GM18498 (cell line): ENCODE measurements around the gene FSTL3.
"Not testable (repeated sequence)": the region's sequence is repeated elsewhere in the genome, so short reads cannot be mapped to it uniquely, and the experiment has no call there.

ENCODE experiments used
- ATAC-seq: cut with Tn5 transposase; IDR thresholded peaks from one replicate; pipeline ENCODE4 v1.9.1; 2021; ENCODE audit warnings: mild to moderate bottlenecking, moderate library complexity; ENCODE audit not compliant: unreplicated experiment

The FSTL3 gene

DNA sequence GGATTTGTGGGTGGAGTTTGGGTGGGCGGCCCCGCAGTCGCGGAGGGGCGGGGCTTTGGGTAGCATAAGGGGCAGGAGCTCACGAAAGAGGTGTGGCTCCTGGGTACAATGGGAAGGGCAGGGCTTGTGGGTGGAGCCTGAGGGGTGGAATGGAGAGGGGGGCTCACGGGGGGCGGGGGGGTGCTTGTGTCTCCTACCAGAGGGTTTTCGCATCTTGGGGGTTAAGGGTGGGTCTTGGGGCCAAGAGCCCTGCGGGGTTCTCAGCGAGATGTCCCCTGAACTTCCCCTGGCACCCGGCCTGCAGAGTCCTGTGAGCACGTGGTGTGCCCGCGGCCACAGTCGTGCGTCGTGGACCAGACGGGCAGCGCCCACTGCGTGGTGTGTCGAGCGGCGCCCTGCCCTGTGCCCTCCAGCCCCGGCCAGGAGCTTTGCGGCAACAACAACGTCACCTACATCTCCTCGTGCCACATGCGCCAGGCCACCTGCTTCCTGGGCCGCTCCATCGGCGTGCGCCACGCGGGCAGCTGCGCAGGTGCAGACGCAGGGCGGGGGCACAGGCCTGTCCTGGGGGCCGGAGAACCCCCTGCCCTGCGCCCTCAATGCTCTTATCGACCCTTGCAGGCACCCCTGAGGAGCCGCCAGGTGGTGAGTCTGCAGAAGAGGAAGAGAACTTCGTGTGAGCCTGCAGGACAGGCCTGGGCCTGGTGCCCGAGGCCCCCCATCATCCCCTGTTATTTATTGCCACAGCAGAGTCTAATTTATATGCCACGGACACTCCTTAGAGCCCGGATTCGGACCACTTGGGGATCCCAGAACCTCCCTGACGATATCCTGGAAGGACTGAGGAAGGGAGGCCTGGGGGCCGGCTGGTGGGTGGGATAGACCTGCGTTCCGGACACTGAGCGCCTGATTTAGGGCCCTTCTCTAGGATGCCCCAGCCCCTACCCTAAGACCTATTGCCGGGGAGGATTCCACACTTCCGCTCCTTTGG is 5.1 kb downstream of the FSTL3 start:
- no peak for ATAC-seq

DNA sequence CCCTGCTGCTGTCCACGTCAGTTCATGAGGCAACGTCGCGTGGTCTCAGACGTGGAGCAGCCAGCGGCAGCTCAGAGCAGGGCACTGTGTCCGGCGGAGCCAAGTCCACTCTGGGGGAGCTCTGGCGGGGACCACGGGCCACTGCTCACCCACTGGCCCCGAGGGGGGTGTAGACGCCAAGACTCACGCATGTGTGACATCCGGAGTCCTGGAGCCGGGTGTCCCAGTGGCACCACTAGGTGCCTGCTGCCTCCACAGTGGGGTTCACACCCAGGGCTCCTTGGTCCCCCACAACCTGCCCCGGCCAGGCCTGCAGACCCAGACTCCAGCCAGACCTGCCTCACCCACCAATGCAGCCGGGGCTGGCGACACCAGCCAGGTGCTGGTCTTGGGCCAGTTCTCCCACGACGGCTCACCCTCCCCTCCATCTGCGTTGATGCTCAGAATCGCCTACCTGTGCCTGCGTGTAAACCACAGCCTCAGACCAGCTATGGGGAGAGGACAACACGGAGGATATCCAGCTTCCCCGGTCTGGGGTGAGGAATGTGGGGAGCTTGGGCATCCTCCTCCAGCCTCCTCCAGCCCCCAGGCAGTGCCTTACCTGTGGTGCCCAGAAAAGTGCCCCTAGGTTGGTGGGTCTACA is 6.6 kb downstream of the FSTL3 start:
- ATAC-seq, result no peak

DNA sequence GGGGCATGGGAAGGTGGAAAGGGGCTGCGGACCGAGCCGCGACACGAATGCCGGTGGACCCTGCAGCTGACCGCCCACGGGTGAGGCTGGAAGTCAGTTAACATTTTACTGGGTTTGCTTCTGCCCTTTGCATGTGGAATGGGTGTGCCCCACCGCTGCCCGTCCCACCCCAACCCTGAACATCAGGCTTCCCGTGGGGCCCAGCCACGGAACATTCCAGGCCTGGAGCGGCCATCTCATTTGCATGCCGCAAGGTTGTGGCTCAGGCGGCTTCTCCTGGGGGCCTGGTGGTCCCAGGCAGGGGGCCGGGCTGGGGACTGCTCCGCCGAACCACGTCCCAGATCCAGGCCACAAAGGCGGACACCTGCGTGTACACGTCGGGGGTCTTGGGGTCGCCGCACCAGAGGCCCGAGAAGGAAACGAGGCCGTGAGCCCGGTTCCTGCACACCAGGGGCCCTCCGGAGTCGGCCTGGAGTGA is 9.3 kb downstream of the FSTL3 start:
- ATAC-seq, result no peak

DNA sequence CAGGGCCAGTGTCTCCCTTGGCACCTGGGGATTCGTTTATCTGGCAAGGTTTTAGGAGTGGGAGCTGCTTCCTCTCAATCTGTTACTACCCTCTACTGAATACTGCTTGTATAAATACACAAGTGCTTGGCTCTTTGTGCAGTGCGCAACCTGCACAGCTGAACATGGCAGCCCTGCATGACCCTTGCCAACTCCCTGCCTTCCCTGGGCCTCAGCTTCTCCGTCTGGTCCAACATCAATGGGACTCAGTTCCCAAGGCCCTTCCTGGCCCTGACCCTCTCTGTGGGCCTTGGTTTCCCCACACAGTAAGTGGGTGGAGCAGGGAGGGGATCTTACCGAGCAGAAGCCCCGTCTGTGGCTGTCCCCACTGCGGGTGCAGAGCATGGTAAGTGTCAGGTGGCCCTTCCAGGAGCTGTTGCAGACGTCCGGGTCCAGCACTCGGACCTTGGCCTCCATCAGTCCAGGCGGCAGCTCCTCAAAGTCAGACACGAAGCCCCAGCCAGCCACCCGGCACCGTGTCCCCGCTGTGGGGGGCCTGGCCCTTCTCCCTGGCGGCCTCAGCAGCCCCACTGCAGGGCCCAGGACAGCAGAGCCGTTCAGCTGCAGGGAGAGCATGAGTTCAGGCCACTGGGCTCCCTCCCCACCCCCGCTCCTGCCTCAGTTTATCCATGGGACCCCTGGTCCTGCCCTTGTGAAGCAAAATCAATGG is 10.6 kb downstream of the FSTL3 start:
- ATAC-seq, result no peak

DNA sequence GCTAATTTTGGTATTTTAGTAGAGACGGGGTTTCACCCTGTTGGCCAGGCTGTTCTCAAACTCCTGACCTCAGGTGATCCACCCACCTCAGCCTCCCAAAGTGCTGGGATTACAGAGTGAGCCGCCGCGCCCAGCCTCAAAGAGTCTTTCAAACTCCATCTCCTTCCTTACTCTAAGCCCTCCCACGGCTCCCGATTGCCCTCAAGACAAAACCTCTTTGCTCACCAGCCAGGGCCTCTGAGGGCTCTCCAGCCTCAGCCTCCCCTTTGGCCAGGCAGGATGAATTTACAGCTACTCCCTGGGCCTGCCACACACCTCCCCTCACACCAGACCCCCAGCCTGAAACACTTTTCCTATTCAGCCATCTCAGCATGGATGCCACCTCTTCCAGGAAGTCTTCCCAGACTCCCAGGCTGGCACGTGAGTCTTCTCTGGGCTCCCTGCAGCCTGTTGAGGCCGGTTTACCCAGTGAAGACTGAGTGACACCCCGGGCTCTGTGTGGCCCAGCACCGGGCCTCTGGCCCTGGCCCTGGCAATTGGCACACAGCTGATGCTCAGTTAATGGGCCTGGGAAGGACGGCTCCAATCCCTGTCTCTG is 11.5 kb downstream of the FSTL3 start:
- no peak for ATAC-seq

DNA sequence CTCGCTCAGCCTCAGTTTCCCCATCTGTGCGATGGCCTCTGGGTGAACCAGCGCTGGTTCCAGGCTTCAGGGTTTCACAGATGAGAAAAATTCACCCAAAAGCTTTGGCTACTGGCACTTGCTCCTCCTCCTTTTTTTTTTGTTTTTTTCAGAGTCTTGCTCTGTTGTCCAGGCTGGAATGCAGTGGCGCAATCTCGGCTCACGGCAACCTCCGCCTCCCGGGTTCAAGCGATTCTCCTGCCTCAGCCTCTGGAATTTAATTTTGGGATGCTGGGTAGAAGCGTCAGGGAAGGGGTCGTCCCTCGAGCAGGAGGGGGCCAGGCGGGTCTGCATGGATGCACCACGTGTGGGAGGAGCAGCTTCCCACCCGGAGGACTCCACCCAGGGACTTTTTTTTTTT is 12.0 kb downstream of the FSTL3 start:
- no peak for ATAC-seq

DNA sequence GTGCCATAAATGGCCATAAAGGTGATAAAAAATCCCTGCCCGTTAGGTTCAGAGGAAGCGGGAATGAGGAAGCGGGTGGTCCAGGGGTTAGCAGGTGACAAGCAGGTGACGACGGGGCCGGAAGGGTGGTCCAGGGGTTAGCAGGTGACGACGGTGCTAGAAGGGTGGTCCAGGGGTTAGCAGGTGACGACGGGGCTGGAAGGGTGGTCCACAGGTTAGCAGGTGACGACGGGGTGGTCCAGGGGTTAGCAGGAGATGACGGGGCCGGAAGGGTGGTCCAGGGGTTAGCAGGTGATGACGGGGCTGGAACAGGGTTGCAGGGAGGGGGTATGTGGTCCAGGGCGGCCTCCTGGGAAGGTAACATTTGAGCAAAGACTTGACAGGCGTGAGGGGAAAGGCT is 12.8 kb downstream of the FSTL3 start:
- ATAC-seq, result no peak

DNA sequence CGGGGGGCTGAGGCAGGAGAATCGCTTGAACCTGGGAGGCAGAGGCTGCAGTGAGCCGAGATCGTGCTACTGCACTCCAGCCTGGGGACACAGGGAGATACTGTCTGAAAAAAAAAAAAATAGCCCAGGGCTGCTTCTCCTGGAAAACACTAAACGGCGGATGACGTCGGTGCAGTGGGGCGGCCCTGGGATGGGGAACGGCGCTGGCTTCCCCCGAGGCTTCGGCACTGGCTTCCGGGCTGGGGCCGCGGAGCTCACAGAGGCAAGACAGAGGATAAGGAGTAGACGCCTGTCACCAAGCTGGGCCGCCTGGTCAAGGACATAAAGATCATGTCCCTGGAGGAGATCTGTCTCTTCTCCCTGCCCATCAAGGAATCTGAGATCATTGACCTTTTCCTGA is 14.0 kb downstream of the FSTL3 start:
- no peak for ATAC-seq

DNA sequence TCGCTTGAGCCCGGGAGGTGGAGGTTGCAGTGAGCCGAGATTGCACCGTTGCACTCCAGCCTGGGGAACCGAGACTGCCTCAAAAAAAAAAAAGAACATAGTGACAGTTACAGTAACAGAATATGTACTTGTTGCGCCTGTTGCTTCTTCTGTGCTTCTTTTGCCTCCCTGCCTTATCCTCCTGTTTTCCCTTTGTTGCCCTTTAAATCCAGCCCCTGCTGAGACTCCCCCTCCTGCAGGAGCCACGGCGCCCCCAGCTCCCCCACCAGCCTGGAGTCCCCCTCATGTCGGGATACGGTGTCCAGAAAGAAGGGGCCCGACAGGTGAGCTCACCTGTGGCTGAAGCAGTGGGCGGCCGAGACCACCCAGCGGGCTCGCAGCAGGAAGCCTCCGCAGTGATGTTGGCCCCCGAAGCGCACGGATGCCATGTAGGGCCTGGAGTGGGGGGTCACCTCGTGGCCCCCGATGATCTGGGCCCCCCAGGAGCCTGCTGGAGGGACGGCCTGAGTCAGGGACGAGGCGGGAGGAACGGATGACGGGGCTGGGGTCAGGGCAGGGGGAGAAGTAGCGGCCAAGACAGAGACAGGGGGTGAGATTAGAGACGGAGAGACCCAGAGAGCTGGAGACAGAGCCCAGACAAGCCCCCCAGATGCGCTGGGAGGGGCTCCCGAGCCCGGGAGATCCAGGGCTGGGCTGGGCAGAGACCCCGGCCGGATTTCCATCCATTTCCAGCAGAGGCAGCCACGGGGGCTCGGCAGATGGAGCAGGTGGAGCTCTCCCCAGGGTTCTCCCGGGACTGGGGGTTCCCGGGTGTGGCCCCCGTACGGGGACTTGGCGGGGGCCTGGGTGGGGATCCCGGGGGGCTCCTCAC is 18.5 kb downstream of the FSTL3 start:
- ATAC-seq, result no peak

DNA sequence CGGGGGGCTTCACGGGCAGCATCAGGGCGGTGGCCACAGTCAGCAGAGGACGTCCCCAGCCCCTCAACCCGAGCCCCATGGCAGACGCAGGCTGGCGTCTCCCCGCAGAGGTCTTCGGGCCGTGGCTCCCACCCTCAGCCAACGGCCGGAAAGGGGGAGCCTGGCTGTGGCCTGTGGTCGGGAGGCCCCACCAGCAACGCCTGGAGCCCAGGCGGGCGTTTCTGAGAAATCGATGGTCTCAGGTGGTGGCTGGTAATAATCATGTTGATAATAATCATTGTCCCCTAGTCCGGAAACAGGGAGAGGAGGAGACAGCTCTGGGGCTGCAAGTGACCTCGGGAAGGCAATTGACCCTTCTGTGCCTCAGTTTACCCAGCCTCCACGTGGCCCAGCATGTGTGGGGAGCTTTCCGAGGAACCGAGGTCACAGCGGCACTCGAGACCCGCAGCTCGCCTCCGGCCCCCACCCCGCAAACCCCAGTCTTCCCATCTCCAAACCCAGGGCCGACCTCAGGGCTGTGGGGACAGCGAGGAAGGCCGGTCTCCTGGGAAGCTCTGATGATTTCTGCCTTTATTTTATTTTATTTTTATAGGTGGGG is 19.3 kb downstream of the FSTL3 start, which contains the start of gene PRSS57:
TSS of gene PRSS57 (minus strand) at position 101 of the 598 bp plus-strand sequence. CDS start at position 79, 22 bp downstream.
- no peak for ATAC-seq

DNA sequence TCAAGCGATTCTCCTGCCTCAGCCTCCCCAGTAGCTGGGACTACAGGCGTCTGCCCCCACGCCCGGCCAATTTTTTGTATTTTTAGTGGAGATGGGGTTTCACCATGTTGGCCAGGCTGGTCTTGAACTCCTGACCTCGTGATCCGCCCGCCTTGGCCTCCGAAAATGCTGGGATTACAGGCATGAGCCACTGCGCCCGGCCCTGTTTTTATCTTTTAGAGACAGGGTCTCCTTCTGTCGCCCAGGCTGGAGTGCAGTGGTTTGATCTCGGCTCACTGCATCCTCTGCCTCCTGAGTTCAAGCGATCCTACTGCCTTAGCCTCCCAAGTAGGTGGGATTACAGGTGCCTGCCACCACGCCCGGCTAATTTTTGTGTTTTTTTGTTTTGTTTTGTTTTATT is 22.3 kb downstream of the FSTL3 start:
- not testable (repeated sequence) for ATAC-seq

DNA sequence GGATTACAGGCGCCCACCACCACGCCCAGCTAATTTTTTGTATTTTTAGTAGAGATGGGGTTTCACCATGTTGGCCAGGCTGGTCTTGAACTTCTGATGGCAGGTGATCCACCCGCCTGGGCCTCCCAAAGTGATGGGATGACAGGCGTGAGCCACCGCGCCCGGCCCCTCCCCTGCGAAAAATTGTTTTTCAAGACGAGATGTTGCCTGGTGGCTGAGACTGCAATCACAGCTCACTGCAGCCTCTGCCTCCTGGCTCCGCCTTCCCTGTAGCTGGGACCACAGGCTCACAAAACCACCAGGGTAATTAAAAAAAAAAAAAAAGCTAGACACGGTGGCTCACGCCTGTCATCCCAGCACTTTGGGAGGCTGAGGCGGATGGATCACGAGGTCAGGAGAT is 23.7 kb downstream of the FSTL3 start:
- not testable (repeated sequence) for ATAC-seq

DNA sequence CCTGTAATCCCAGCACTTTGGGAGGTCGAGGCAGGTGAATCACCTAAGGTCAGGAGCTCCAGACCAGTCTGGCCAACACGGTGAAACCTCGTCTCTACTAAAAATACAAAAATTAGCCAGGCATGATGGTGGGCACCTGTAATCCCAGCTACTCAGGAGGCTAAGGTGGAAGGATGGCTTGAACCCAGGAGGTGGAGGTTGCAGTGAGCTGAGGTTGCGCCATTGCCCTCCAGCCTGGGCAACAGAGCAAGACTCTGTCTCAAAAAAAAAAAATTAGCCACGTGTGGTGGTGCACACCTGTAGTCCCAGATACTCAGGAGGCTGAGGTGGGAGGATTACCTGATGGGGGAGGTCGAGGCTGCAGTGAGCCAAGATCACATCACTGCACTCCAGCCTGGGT is 26.7 kb downstream of the FSTL3 start:
- not testable (repeated sequence) for ATAC-seq

DNA sequence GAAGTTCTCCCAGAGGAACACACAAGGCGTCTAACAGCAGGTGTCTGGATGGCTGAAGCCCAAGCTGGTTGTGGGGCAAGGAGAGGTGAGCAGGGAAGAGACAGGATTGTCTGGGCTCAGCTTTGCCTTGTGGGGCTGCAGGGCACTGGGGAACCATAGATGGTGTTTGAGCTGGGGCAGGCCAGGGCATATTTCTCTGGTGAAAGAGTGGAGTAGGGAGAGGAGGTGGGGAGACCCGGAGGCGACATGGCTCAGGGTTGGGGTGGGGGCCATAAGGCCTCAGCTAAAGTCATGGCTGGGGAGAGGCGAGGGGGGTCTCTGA is 27.1 kb downstream of the FSTL3 start:
- no peak for ATAC-seq

DNA sequence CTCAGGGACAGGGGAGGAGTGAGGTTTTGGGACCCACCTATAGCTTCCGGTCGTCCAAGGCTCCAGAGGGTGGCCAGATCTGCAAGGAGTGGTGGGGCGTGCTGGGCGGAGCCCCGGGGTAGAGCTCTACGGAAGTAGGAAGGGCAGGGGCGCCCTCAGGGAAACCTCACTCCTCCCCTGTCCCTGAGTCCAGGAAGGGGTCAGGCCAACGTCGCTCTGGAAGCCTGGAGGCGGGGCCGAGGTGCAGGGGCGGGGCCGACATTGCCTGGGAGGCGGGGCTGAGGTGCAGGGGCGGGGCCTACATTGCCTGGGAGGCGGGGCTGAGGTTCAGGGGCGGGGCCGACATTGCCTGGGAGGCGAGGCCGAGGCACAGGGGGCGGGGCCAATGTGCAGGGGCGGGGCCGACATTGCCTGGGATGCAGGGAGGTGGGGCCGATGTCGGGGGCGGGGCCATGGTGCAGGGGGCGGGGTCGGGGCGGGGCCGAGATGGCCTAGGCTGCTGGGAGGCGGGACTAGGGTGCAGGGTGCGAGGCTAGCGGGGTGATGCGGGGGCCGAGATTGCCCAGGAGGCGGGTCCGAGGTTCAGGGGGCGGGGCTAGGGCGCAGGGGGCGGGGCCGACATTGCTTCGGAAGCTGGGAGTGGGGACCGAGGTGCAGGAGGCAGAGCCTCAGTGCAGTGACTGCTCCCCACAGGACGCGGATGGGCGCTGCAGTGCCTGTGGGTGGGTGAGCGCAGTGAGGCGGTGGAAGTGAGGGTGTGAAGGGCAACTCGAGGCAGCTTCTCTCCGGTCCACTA is 27.7 kb downstream of the FSTL3 start:
- no peak for ATAC-seq

DNA sequence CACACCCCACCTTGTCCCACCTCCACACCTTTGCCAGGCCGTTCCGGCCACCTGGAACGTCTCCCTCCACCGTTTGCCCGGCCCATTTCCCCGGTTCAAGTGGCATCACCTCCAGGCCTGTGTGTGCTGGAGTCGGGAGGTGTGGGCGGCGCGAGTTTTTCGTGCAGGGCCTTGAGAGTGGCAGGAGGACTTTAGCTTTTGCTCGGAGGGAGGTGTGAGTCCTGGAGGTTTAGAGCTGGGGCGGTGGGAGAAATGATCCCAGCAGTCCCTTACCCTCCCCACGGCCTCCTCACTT is 28.2 kb downstream of the FSTL3 start:
- no peak for ATAC-seq

DNA sequence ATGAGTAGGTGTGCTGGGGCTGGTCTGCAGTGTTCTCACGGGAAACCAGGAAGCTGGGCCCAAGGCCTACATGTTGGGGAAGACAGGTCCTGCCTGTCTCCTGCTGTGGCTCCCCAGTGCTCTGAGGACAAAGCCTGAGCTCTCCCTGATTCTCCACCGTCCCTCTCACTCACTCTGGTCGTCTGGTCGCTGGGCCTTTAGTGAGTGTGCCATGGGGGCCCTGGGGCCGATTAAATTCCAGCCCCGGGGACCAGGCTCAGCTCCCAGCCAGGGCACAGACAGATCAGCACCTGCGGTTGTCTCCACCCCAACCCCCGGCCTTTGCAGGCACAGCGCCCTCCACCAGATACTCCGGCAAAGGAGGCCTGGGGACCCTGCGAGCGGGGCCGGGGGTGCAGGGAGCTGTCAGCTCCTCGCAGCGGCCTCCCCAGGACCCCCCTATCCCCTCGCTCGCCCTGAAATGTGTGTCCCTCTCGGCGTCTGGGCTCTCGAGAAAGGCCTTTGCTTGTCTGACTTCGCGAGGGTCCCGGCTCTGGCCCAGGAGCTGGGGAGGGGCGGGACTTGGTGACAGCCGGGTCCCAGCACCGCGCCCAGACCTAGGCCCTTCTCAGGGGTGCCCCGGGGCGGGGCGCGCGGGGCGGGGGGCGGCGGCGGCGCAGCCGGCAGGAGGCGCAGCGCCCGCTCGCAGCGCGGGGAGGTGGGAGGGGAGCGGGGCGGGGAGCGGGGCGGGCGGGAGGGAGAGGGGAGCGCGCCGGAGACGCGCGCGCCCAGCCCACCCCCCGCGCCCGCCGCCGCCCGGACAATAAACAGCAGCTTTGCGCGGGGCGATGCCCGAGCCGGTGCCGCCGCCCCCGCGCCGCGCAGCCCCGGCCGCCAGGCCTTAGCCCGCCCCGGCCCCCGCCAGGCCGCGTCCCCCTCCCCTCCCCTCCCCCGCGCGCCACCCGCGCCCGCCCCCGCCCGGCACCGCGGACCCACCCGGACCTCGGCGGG is 32.3 kb downstream of the FSTL3 start, which contains the start of gene PALM:
TSS of gene PALM (plus strand) at position 782 of the 990 bp plus-strand sequence. CDS start 212 bp downstream, outside the sequence.
- no peak for ATAC-seq
